ENCODE measurements around the gene MED20.

DNA sequence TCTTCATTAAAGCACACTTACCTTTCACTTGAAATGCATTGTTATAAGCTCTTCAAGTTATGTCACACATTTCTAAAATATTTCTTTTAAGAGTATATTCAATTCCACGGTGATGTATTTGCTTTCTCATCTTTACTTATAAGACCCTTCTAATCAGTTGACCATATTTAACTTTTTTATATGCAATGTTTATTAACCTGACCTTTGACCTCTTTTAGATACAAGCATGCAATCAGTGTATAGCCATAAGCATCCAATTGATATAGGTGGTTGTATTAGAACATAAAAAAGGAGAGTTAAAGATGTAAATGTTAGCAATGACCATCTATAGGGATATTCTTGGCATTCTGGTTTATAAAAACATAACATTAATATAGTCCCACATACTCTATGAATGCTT is 35.0 kb downstream of the MED20 start:
- no peak for TF ChIP-seq POLR2A (IDR thresholded peaks at IDR 0.05)
- TF ChIP-seq, protein P1, sequence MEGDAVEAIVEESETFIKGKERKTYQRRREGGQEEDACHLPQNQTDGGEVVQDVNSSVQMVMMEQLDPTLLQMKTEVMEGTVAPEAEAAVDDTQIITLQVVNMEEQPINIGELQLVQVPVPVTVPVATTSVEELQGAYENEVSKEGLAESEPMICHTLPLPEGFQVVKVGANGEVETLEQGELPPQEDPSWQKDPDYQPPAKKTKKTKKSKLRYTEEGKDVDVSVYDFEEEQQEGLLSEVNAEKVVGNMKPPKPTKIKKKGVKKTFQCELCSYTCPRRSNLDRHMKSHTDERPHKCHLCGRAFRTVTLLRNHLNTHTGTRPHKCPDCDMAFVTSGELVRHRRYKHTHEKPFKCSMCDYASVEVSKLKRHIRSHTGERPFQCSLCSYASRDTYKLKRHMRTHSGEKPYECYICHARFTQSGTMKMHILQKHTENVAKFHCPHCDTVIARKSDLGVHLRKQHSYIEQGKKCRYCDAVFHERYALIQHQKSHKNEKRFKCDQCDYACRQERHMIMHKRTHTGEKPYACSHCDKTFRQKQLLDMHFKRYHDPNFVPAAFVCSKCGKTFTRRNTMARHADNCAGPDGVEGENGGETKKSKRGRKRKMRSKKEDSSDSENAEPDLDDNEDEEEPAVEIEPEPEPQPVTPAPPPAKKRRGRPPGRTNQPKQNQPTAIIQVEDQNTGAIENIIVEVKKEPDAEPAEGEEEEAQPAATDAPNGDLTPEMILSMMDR (IDR thresholded peaks at IDR 0.05 in 8 of 11, conservative IDR thresholded peaks at IDR 0.05 in 3 of 11), result no peak
